Common myeloid progenitor, CD34-positive (primary cell): Measurements from ENCODE around the gene HOXA9.
A peak's percentile ranks its signal among the peaks of the same experiment; 100 is the strongest.

ENCODE experiments used
- CTCF ChIA-PET: fragments of 350-600 bp; sonication (Branson Sonifier 250); formaldehyde crosslinking; loops from one replicate; lab custom pipeline; 2021; ENCODE audit warnings: antibody characterized with exemption; lab: Charles Lee
- POLR2A ChIA-PET: fragments of 350-600 bp; sonication (Branson Sonifier 250); formaldehyde crosslinking; loops from one replicate; lab custom pipeline; 2021; ENCODE audit warnings: antibody characterized with exemption; lab: Charles Lee
- DNase-seq, 3 donors: peaks; one replicate each; pipeline versions ENCODE4 v3.0.0 to v3.0.0-alpha.2; 2013
- H3K27ac ChIP-seq, 2 experiments: 1 replicate in 1 of 2; 2 replicates in 1 of 2; pipeline ENCODE4 v1.7.0; 2013; ENCODE audit warnings: inconsistent platforms in 2 of 2, low read length in 2 of 2, mild to moderate bottlenecking in 2 of 2, low read depth in 1 of 2, moderate library complexity in 1 of 2; ENCODE audit not compliant: severe bottlenecking in 2 of 2, insufficient read depth in 1 of 2, poor library complexity in 1 of 2
- H3K27me3 ChIP-seq, 5 experiments: replicated peaks in 2 of 5; 1 replicate in 3 of 5; 2 replicates in 2 of 5; pipeline versions ENCODE4 v1.6.1 to v1.7.0; 2013; ENCODE audit warnings: low read length in 4 of 5, mild to moderate bottlenecking in 2 of 5, moderate library complexity in 2 of 5, inconsistent platforms in 1 of 5; ENCODE audit not compliant: insufficient read depth in 5 of 5, control insufficient read depth in 4 of 5
- H3K36me3 ChIP-seq, 4 experiments: 1 replicate in 2 of 4; 2 replicates in 2 of 4; pipeline versions ENCODE4 v1.6.1 to v1.7.0; 2013; ENCODE audit warnings: low read length in 3 of 4, control low read depth in 1 of 4, mild to moderate bottlenecking in 1 of 4; ENCODE audit not compliant: control insufficient read depth in 4 of 4, insufficient read depth in 4 of 4
- H3K4me1 ChIP-seq, 4 experiments: 1 replicate in 3 of 4; 2 replicates in 1 of 4; pipeline versions ENCODE4 v1.6.1 to v1.7.1; 2013; ENCODE audit warnings: low read length in 3 of 4, mild to moderate bottlenecking in 3 of 4, control low read depth in 1 of 4, inconsistent platforms in 1 of 4, moderate library complexity in 1 of 4; ENCODE audit not compliant: control insufficient read depth in 4 of 4, insufficient read depth in 4 of 4; ENCODE audit errors: control extremely low read depth in 1 of 4
- H3K4me3 ChIP-seq, 7 experiments: 1 replicate in 4 of 7; 2 replicates in 3 of 7; pipeline versions ENCODE4 v1.5.1 to v1.7.0; 2013; ENCODE audit warnings: mild to moderate bottlenecking in 7 of 7, low read length in 6 of 7, moderate library complexity in 6 of 7, inconsistent platforms in 2 of 7, low read depth in 2 of 7, control low read depth in 1 of 7; ENCODE audit not compliant: insufficient read depth in 4 of 7, control insufficient read depth in 1 of 7; ENCODE audit errors: extremely low read depth in 1 of 7
- H3K9me3 ChIP-seq, 5 experiments: 1 replicate in 4 of 5; 2 replicates in 1 of 5; pipeline versions ENCODE4 v1.6.1 to v1.7.1; 2013; ENCODE audit warnings: low read length in 4 of 5, mild to moderate bottlenecking in 2 of 5, inconsistent platforms in 1 of 5, low read depth in 1 of 5, moderate library complexity in 1 of 5; ENCODE audit not compliant: control insufficient read depth in 4 of 5, insufficient read depth in 2 of 5; ENCODE audit errors: control extremely low read depth in 1 of 5
- WGBS: methylation state at CpG from one replicate; pipeline ENCODE4 v1.1.5; 2013; ENCODE audit not compliant: insufficient coverage; 5-methylcytosine and 5-hydroxymethylcytosine counted together

The HOXA9 gene

GRCh38 chr7:27160145-27160545, 5.2 kb downstream of the HOXA9 start:
- Histone ChIP-seq H3K27me3 (no peaks in the 10 kb centered on the region), H3K27ac (peak overlapping the region; percentile 86 to 96), H3K9me3 (no peaks in the 10 kb centered on the region), H3K36me3 (peaks cover 0 to 40% (median 12%) of the 10 kb centered on the region in 4 experiments), H3K4me3 (peak overlapping the region; percentile 56 to 100 (median 88)), H3K4me1 (peaks cover 14 to 72% (median 68%) of the 10 kb centered on the region in 4 experiments)
- ChIA-PET CTCF (interaction anchor here (0.9 to 4.6 kb wide), 26 partner anchors 7 to 1267 kb away, joined by 3 to 84 read pairs (median 10); partner anchors contain the start of genes HOXA10, HOXA11, HOXA3 and HOXA6), POLR2A (interaction anchor here (0.9 to 1.2 kb wide), 3 partner anchors 8 to 26 kb away, joined by 3 read pairs; no protein-coding TSS in a partner anchor)
- no peak for DNase-seq
- under 1% methylated on average over 14 of the region's 23 CpGs for WGBS

DNA sequence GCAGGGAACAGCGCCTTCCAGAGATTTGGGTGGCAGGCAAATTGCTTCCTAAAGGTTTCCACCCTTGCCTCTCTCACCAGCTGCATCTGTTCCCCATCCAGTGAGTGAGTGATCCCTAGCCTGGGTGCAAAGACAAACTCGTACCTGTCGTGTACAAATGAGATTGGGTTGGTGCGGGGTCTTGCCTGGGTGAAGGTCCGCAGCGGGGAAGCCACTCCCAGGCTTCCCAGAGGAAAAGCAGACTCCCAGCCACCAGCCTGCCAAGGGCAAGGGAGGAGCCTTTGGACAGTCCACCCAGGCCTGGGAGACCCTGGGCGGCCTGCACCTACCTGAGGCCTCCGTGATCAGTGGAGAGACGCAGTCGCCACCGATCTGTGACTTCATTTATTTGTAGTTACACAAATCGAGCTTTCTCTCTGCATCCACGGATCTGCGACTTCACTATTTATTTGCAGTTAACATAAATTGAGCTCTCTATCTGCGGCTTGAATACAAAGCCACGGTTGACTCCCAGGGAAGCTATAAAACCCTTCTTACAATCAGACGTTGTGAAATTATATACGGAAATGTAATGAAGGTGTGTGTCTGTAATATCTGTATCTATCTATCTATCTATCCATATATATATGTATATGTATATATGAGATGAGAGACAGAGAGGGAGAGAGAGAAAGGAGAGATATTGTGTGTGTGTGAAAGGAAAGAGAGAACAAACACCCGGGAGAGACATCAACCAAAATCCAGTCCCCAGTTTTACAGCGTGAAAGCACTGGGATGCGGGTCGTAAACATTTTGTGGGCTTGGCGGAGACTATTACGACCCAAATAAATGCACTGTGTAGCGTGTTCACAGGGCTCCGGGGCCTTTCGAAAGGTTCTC, 5.8 kb downstream of the HOXA9 start:
- Histone ChIP-seq H3K9me3 (no peaks in the 10 kb centered on the region), H3K4me3 (peak overlapping the region; percentile 6 to 100 (median 88)), H3K36me3 (peaks cover 0 to 39% (median 11%) of the 10 kb centered on the region in 4 experiments), H3K27ac (peak overlapping the region; percentile 86 to 96), H3K27me3 (no peaks in the 10 kb centered on the region), H3K4me1 (peaks cover 14 to 79% (median 70%) of the 10 kb centered on the region in 4 experiments)
- POLR2A ChIA-PET, result interaction anchor here (0.8 to 1.4 kb wide), 6 partner anchors 9 to 960 kb away, joined by 3 to 4 read pairs (median 3); no protein-coding TSS in a partner anchor
- CTCF ChIA-PET, result interaction anchor here (0.6 to 4.1 kb wide), 17 partner anchors 9 to 1266 kb away, joined by 3 to 41 read pairs (median 6); partner anchors contain the start of genes HOXA10, HOXA11 and HOXA6
- WGBS, result 5% methylated on average over 20 of the region's 27 CpGs
- DNase-seq, result peak in 1 of 3 donors; percentile 63

- H3K27ac ChIP-seq, result peak overlapping the region; percentile 86 to 96
- H3K4me1 ChIP-seq, result peaks cover 14 to 81% (median 76%) of the 10 kb centered on the region in 4 experiments
- no peaks in the 10 kb centered on the region for H3K9me3 ChIP-seq
- H3K36me3 ChIP-seq, result peaks cover 0 to 37% (median 7%) of the 10 kb centered on the region in 4 experiments
- DNase-seq, result peak in 1 of 3 donors; percentile 41
- no peaks in the 10 kb centered on the region for H3K27me3 ChIP-seq
- WGBS, result 4% methylated on average over 28 of the region's 35 CpGs
- ChIA-PET CTCF (interaction anchor here (0.6 to 4.1 kb wide), 23 partner anchors 9 to 1265 kb away, joined by 3 to 41 read pairs (median 5); partner anchors contain the start of genes HOXA10, HOXA11 and HOXA6), POLR2A (interaction anchor here (0.8 to 1.4 kb wide), 7 partner anchors 10 to 959 kb away, joined by 3 to 4 read pairs (median 3); no protein-coding TSS in a partner anchor)
- H3K4me3 ChIP-seq, result peak overlapping the region in 6 of 7 experiments; percentile 32 to 100 (median 88)
Measured at GRCh38 chr7:27158436-27159265, 6.7 kb downstream of the HOXA9 start.

GRCh38 chr7:27157702-27158431, 7.5 kb downstream of the HOXA9 start:
- H3K36me3 ChIP-seq, result peaks cover 0 to 29% (median 3%) of the 10 kb centered on the region in 4 experiments
- peak in 1 of 3 donors; percentile 63 for DNase-seq
- ChIA-PET POLR2A (interaction anchor here (1.0 to 1.6 kb wide), 3 partner anchors 8 to 788 kb away, joined by 3 to 9 read pairs (median 4); partner anchors contain the start of gene HOXA9), CTCF (interaction anchor here (0.7 to 4.1 kb wide), 17 partner anchors 8 to 1265 kb away, joined by 3 to 41 read pairs (median 6); partner anchors contain the start of gene HOXA9)
- 10% methylated on average over 18 of the region's 30 CpGs for WGBS
- H3K27me3 ChIP-seq, result no peaks in the 10 kb centered on the region
- peaks cover 11 to 88% (median 79%) of the 10 kb centered on the region in 4 experiments for H3K4me1 ChIP-seq
- H3K9me3 ChIP-seq, result no peaks in the 10 kb centered on the region
- H3K4me3 ChIP-seq, result peak overlapping the region in 6 of 7 experiments; percentile 32 to 100 (median 88)
- H3K27ac ChIP-seq, result peak overlapping the region; percentile 86 to 96

DNA sequence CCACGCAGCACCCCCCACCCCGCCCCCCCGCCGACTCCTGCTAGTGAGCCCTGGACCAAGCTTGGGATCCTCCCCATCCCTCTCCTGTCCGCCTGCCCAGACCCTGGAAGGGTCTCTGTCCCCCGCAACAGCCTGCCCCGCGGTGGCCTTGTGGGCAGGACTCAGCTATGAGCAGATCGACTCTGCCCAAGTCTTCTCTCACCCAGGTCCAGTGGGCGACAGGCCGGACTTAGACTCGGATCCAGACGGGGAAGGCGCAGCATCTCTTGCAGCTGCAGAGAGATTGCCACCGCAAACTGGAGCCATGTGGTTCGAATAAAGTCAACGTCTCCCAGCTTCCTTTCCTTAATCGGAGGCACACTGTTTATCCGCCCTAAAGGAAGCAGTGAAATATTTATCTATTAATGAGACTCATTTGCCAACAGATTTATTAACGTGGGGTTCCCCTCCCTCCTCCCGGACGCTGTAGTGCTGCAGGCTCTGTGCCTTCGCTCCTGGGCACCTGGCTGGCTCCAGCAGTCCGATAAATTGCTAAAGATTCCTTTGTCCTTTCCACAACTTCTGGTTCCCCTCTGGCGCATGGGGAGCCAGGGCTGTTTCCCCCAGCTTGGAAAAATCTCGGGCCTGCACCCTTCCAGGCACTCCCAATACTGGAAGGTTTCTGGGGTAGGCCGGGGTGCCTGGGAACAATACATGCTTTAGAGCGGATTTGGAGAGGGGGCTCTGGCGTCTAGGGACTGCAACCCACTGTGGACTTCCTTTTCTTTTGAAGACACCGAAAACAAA, 8.2 kb downstream of the HOXA9 start:
- Histone ChIP-seq H3K9me3 (no peaks in the 10 kb centered on the region), H3K4me3 (peak overlapping the region; percentile 28 to 100 (median 82)), H3K27ac (peak overlapping the region; percentile 86 to 96), H3K36me3 (peaks cover 0 to 21% (median 0%) of the 10 kb centered on the region in 4 experiments), H3K27me3 (no peaks in the 10 kb centered on the region), H3K4me1 (peaks cover 4 to 89% (median 79%) of the 10 kb centered on the region in 4 experiments)
- ChIA-PET CTCF (interaction anchor here (0.7 to 4.1 kb wide), 17 partner anchors 9 to 1264 kb away, joined by 3 to 41 read pairs (median 6); partner anchors contain the start of gene HOXA9), POLR2A (interaction anchor here (0.9 to 1.6 kb wide), 3 partner anchors 9 to 781 kb away, joined by 3 to 9 read pairs (median 3); partner anchors contain the start of genes HOXA4 and HOXA9)
- 3% methylated on average over 19 of the region's 30 CpGs for WGBS
- DNase-seq, result peak in 1 of 3 donors; percentile 72
